Uterus (tissue), 4 donors: ENCODE results near the gene SFSWAP. TPM values are rescaled to one million over a fixed set of nuclear protein-coding genes. Genes with fewer than 3 reads are reported as not detected.

Source experiments
- DNase-seq, 2 donors: peaks; one replicate each; pipeline ENCODE4 v3.0.0-alpha.2; 2019 to 2020
- H3K27ac ChIP-seq, 2 donors: fragments of 200-600 bp; sonication (generic); 1 replicate in 1 of 2; 2 replicates in 1 of 2; pipeline ENCODE4 v1.5.1; 2016 to 2018
- H3K27me3 ChIP-seq, 2 donors: fragments of 200-600 bp; sonication (generic); one replicate each; pipeline ENCODE4 v1.5.1; 2018 to 2019; ENCODE audit warnings: control low read depth in 1 of 2
- H3K36me3 ChIP-seq, 2 donors: fragments of 200-600 bp; sonication (generic); one replicate each; pipeline ENCODE4 v1.5.1; 2019; ENCODE audit warnings: control low read depth in 1 of 2
- H3K4me1 ChIP-seq, 2 donors: fragments of 200-600 bp; sonication (generic); one replicate each; pipeline ENCODE4 v1.5.1; 2018 to 2019; ENCODE audit warnings: control low read depth in 1 of 2
- H3K4me3 ChIP-seq, 2 donors: fragments of 200-600 bp; sonication (generic); 1 replicate in 1 of 2; 2 replicates in 1 of 2; pipeline ENCODE4 v1.5.1; 2018 to 2019; ENCODE audit warnings: mild to moderate bottlenecking in 1 of 2
- H3K9me3 ChIP-seq, 2 donors: fragments of 200-600 bp; sonication (generic); one replicate each; pipeline ENCODE4 v1.5.1; 2019; ENCODE audit warnings: control low read depth in 1 of 2
- CTCF ChIP-seq, 4 experiments: fragments of 200-600 bp in 2 of 4; fragments of 450-650 bp in 2 of 4; sonication (generic) in 2 of 4; IDR thresholded peaks; one replicate each; pipeline ENCODE4 v1.5.1; 2016 to 2019; ENCODE audit warnings: antibody characterized with exemption in 4 of 4, mild to moderate bottlenecking in 2 of 4, moderate library complexity in 1 of 4
- POLR2A ChIP-seq, 2 donors: fragments of 450-650 bp; IDR thresholded peaks; one replicate each; pipeline ENCODE4 v1.6.1; 2016; ENCODE audit warnings: antibody characterized with exemption in 2 of 2, mild to moderate bottlenecking in 1 of 2, moderate library complexity in 1 of 2
- intact Hi-C: fragments of 100-400 bp; cut with DNase I; formaldehyde crosslinking; loops from one replicate; pipeline ENCODE4 v1.15.1; 2023; ENCODE audit warnings: low total_unique reads
- total RNA-seq, 4 donors: library from RNA; depleted of rRNA in 3 of 4; stranded (reverse); fragments of >200 nt in 3 of 4; gene quantifications; one replicate each; pipeline versions ENCODE4 v1.1.0 to v1.2.4, GENCODE V29; 2014 to 2023
- donor health status: DM: yes; HTN: yes; CAD: no.

The SFSWAP gene
- total RNA-seq, 4 donors from 2014 or later = 25.3 to 78.1 (median 55.2) TPM

DNA sequence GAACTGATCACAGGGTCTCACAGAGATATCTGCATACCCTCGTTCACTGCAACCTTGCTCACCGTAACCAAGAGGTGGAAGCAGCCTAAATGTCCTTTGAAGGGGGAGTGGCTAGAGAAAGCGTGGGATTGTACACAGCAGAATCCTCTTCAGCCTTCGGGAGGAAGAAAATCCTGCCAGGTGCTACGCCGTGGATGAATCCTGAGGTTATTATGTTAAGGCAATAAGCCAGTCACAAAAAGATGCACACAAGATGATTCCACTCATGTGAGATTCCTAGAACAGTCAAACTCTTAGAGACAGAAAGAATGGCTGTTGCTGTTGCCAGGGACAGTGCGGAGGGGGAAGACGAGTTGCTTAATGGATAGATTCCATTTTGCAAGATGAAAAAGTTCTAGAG lies 39.6 kb upstream of the SFSWAP start:
- no peaks in the 10 kb centered on the region for H3K27me3 ChIP-seq
- intact Hi-C loops = no loop called here
- no peak overlapping the region for H3K27ac ChIP-seq
- no peaks in the 10 kb centered on the region for H3K36me3 ChIP-seq
- no peak for TF ChIP-seq CTCF (IDR thresholded peaks at IDR 0.05)
- no peak for TF ChIP-seq POLR2A (IDR thresholded peaks at IDR 0.05)
- H3K4me1 ChIP-seq = no peaks in the 10 kb centered on the region
- no peak overlapping the region for H3K4me3 ChIP-seq
- no peak for DNase-seq
- peaks cover 0 to 3% of the 10 kb centered on the region in 2 donors for H3K9me3 ChIP-seq

- Histone ChIP-seq H3K4me3 (no peak overlapping the region), H3K27me3 (no peaks in the 10 kb centered on the region), H3K9me3 (peaks cover 0 to 3% of the 10 kb centered on the region in 2 donors), H3K27ac (no peak overlapping the region), H3K4me1 (no peaks in the 10 kb centered on the region), H3K36me3 (no peaks in the 10 kb centered on the region)
- no peak for DNase-seq
- intact Hi-C loops = no loop called here
- TF ChIP-seq CTCF (IDR thresholded peaks at IDR 0.05) (no peak), POLR2A (IDR thresholded peaks at IDR 0.05) (no peak)
Observed at GRCh38 chr12:131671871-131672270, 39.0 kb upstream of the SFSWAP start.

DNA sequence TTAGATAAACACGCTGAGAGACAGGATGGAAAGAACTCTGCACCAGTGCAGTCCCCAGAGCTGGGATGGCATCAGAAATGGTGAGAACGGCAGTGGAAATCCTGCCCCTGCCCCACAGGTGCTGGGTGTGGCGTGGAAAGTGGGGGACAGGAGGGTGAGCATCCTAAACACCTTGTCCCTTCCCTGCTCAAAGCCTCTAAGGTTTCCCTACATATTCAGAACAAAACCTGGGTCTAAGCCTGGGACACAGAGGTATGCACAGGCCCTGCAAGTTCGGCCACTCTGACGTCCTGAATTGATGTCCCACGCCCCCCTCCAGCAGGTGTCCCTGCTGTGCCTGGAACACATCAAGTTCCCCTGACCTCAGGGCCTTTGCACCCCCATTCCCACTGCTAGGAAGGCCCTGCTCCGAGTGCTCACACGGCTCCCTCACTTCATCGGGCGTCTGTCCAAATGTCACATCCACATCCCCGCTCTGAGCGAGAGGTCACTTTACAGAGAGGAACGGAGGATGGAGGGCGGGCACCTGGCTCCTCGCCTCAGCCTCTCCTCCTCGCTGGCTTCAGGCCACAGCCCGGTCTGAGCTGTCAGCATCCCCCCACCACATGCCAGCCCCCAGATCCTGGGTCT lies 38.5 kb upstream of the SFSWAP start:
- no peak for TF ChIP-seq CTCF (IDR thresholded peaks at IDR 0.05)
- TF ChIP-seq POLR2A (IDR thresholded peaks at IDR 0.05) = no peak
- Histone ChIP-seq H3K36me3 (no peaks in the 10 kb centered on the region), H3K4me3 (no peak overlapping the region), H3K27me3 (no peaks in the 10 kb centered on the region), H3K9me3 (peaks cover 0 to 3% of the 10 kb centered on the region in 2 donors), H3K27ac (no peak overlapping the region), H3K4me1 (no peaks in the 10 kb centered on the region)
- intact Hi-C loops = no loop called here
- DNase-seq = no peak

- Histone ChIP-seq H3K9me3 (peaks cover 0 to 3% of the 10 kb centered on the region in 2 donors), H3K4me3 (no peak overlapping the region), H3K4me1 (no peaks in the 10 kb centered on the region), H3K27ac (no peak overlapping the region), H3K27me3 (no peaks in the 10 kb centered on the region), H3K36me3 (no peaks in the 10 kb centered on the region)
- TF ChIP-seq POLR2A (IDR thresholded peaks at IDR 0.05) = no peak
- TF ChIP-seq CTCF (IDR thresholded peaks at IDR 0.05) = no peak
- intact Hi-C loops = no loop called here
- no peak for DNase-seq
Observed at GRCh38 chr12:131672941-131673887, 37.7 kb upstream of the SFSWAP start.

- intact Hi-C loops = no loop called here
- no peak for DNase-seq
- TF ChIP-seq POLR2A (IDR thresholded peaks at IDR 0.05) (no peak), CTCF (IDR thresholded peaks at IDR 0.05) (no peak)
- Histone ChIP-seq H3K27ac (no peak overlapping the region), H3K27me3 (no peaks in the 10 kb centered on the region), H3K9me3 (peaks cover 0 to 3% of the 10 kb centered on the region in 2 donors), H3K4me3 (no peak overlapping the region), H3K4me1 (no peaks in the 10 kb centered on the region), H3K36me3 (no peaks in the 10 kb centered on the region)
Observed at GRCh38 chr12:131673888-131674257, 37.0 kb upstream of the SFSWAP start.
